GM19395 (cell line): Measurements from ENCODE around the gene LTK.

Source experiments
- ATAC-seq: cut with Tn5 transposase; IDR thresholded peaks from one replicate; pipeline ENCODE4 v1.9.1; 2021; ENCODE audit warnings: mild to moderate bottlenecking, moderate library complexity; ENCODE audit not compliant: unreplicated experiment

The LTK gene

DNA sequence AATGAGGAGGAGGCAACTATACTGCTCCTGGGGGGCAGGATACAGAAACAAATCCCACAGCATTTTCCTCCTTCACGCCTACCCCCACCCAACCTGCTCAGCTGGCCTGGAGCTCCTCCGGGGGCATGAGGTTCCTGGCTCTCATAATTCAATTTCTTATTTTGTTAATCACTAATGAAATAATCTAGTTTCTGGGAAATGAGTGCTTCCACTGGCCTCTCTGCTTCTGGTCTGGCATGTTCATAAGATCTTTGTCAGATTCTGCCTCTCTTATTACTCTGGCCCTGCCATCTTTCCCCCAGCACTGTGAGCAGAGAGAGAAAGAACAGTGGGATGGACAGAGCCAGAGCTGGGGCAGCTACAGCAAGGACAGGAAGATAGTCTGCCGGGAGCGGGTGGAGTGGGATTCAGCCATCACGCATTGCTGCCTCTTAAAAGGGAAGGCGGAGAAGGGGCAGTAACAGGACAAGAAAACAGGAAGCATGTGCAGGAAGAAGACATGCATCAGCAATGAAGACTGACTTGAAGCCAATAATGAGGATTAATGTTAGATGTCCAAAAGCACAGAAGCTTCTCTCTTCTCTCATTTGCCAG, 16.8 kb upstream of the LTK start:
- no peak for ATAC-seq

DNA sequence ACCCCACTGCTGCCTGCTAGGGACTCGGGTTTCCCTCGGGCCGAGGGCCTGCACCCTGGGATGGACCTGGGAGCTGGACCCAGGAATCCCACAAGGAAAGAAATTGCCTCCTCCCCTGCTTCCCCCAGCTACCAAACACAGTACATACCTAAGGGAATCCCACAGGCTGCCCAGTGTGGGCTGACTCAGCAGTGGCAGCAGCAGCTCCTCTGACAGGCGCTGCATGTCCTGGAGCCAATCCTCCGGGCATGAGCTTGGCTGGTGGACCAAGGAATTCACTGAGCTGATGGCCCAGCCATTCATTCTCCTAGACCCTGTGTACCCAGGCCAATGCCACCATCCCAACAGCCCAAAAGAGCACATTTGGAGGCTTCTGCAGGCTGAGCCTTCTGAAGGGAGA, 9.5 kb upstream of the LTK start:
- ATAC-seq: no peak

DNA sequence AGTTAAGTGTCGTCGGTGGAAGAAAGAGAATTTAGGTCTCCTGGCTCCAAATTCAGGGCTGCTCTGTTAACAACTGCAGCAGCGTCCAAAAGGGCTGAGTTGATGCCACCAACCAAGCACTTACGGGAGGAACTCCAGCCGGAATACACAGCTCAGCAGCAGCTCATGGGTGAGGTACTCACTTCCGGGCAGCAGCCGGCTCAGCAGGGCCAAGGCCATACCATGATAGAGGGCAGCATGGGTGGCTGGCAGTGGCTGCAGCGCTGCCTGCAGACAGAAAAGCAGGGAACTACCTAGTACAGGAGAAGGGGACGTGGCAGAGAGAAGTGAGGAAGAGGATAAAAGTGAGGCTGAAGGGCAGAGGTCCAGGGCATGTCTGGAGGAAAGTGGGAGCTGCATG, 8.0 kb upstream of the LTK start:
- ATAC-seq: no peak

DNA sequence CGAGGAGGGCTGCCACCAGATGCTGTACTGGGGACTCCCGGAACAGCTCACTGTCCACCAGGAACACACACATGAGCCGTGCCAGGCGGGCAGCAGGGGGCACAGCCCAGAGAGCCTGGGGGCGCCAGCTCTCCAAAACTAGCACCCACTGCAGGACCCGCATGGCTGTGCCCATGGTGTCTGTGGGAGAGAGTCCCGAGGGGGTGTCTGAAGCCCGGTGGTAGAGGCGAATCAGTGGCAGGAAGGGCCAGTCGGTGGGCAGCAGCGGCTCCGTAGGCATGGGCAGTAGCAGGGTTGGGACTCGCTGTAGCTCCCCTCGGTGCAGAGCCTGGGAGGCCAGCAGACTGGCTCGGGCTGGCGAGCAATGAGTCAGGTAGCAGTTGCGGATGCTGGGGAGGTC, 7.0 kb upstream of the LTK start:
- ATAC-seq: no peak

DNA sequence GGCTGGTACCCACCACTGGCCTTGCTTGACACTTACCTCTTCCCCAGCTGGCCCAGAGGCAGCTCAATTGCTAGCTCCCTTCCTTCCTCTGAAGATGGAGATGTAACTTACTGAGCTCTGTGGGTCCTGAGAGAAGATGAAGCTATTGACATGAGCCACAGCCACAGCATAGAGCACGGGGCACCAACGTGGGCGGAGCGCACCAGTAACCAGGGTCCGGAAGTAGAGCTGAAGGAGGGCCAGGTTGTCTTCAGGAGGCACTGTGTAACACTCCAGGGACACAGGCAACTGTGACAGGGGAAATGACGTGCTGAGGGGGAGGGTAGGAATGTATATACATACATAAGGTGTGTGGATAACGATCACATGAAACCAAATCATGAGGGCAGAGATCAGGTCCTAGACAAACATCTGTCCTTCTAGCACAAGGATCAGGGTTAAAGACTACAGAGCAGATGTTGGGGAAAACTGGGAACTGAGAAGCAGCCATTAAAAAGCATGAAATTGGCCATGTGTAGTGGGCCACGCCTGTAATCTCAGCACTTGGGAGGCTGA, 4.3 kb upstream of the LTK start:
- ATAC-seq: no peak

DNA sequence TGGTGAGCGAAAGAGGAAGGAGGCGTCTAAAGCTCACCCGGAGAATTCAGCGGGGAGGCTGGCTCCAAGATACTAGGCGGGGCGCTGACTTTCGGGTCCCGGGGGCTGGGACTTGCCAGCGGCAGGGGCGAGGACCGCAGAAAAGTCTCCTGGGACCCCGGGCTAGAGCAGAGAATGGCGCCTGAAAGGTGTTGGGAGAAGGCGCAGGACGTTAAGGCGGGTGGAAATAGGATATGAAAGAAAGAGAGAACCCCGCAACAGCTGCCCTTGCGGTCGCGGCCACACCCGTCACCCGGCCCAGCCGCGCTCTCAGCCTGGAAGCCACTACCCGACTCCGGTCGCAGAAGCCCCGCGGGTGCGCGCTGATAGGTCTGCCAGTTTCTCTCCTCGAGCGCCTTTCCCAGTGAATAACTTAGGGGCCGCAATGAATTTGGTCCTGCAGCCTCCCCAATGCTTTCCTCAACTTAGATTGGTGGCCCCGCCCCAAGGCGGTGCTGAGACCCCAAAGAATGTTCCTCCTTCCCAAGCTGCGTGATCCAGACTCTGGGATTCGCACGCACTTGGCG, 604 bp downstream of the LTK start:
- ATAC-seq: no peak

DNA sequence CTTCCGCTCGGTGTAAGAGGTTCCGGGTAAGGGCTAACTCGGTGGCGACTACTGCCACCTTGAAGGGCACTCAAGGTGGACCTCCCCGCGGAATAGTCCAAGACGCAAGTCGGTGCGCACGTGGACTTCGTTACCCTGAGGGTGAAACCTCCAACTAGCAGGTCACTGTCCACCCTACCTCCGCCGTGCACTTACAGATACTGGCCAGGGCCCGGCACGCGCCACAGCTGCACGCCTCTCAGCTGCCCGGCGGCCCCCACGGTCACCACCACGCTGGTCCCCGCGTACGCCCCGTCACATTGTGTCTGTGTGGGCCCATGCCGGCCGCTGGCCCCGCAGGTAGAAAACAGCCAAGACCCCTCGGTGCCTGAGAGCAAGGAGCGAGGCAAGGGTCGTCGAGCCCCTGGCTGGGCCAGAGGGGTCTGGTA, 1.1 kb downstream of the LTK start:
- no peak for ATAC-seq

DNA sequence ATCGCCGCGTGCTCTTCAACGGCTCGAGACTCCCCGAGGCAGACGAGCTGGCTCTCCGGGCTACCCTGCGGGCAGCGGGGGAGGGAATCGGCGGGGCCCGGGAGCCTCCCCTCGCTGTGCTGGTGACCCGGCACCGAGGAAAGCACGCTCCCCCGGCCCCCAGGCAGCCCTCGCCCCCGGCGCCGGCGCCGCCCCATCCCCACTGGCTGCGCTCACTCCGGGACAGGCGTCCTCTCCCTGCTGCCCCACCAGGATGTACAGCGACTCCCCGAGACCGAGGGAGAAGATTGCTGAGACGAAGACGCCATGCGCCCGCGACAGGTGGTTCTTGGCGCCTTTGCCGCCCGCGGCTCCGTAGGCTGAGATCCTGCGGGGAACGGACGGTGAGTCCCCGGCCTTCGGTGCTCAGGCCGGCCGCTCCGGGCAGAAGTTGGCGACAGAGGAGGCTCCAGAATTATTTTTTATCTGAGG, 1.7 kb downstream of the LTK start:
- no peak for ATAC-seq

DNA sequence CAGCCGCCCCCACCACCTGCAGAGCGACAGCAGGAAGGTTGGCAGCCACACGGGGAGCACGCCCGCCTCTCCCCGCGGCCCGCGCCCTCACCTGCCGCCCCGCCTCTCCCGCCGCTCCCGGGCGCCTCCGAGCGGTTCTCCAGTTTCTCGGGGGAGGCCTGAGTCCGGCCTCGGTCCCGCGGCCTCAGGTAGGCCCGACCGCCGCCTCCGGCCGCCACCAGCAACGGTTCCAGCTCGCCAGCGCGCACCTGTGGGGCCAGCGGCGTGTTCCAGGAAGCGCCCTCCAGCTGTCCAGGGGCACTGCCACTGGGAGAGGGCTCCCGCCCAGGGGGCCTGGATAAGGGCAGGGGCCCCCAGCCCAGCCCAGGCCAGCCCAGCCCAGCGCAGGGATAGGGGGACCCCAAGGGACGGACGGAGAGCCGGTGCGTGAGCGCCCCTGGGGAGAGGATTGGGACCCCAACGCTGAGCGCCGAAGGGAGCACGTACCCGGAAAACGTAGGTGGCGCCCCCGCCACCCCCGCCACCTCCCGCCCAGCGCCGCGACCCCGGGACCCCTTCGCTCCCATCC, 2.2 kb downstream of the LTK start:
- ATAC-seq: no peak

DNA sequence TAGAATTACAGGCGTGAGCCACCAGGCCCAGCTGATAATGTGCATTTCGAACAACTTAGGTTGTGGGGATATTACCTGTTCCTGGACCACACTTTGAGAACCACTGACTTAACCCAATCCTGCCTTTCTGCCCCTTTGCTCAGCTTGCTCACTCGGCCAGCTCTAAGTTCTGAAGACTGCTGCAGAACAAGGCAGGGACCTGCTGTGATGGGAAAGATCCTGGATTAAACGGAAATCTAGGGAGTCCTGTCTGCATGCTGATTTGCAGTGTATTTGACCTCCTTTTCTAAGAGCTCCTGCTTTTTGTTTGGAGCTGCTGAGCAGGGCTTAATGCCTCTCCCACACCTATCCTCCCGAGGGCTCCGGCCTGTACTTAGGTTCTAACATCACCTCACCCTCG, 2.9 kb downstream of the LTK start:
- no peak for ATAC-seq

DNA sequence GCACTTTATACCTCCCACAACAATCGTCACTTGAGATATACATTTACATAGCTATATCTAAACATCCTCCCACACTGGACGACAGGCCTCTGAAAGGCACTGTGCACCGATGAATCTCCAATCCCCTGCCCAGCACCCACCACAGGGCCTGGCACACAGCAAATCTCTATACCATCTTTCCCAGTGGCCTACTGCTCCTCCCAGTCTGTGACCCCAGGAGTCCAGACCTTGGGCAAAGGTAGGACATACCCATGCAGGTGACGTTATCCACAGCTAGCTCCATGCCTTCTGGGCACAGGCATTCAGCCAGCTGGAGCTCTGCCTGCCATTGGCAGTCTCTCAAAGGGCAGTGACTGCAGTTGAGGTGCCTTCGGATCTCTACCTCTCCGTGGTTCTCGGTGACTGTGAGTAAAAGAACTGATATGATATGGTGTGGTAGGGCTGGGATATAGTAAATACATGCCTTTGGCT, 5.8 kb downstream of the LTK start:
- ATAC-seq: no peak

DNA sequence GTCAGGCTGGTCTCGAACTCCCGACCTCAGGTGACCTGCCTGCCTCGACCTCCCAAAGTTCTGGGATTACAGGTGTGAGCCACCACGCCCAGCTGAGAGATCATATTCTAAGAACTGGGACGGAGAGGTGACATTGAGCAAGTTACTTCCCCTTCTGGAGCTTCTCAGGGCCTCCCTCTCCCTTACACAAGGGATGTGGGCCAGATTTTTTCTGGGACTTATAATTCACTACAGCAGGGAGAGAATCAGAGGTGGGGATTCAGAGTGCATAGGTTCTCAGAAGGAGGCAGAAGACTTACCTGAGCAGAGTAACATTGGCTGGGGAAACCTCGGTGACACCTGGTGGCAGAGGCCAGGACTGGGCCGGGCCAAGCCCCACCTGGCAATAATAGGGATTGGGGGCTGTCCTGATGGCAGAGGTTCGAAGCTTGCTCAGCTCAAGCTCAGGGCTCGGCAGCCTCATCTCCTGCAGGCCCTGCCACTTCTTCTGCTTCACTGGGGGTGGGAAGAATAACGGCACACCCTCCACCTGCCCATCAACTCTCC, 6.8 kb downstream of the LTK start:
- ATAC-seq: no peak

DNA sequence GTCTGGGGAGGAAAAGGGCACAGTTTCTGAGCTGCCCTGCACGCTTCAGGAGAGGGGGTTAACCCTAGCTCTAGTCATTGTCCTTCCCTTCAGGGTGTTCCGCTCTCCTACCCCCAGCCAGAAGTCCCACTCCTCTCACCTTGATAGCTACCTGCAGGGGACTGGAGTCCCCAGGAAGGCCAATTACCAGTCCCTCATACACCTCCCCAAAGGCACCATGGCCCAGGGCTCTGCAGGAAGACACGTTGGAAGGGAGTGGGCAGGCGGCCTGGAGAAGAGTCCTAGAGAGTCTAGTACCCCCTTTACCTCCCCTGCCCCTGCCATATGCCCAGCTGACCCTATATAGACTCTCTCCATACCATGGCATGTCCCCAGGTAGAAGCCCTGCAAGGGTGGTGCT, 7.9 kb downstream of the LTK start:
- ATAC-seq: no peak

DNA sequence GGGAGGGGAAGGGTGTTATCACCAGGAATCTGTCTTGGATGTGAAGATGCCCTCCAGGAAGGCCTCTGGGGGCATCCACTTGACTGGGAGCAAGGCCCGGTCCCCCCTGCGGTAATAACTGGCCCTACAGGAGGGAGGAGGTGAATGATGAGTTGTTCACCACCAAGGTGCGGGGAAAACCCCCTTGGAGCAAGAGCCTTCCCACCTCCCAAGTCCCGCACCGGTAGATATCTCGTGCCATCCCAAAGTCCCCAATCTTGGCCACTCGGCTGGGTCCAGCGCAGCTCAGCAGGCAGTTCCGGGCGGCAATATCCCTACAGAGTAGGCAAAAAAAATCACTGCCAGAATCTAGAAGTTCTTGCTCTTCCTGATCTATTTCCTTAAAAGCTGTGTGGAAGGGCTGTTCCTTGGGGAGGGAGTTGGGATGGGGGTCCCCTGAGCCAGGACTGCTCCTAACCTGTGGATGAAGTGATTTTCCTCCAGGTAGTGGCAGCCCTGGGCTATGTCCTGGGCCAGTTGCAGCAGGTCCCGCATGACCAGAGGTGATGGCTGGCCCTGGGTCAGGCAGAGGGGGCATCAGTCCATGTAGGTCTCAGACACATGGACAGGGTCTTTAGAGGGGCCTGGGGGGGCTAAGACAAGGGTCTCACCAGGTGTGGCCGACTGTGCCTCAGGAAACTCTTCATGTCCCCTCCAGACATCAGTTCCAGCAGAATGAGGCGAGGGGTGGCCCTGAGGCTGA, 8.7 kb downstream of the LTK start:
- ATAC-seq: no peak

DNA sequence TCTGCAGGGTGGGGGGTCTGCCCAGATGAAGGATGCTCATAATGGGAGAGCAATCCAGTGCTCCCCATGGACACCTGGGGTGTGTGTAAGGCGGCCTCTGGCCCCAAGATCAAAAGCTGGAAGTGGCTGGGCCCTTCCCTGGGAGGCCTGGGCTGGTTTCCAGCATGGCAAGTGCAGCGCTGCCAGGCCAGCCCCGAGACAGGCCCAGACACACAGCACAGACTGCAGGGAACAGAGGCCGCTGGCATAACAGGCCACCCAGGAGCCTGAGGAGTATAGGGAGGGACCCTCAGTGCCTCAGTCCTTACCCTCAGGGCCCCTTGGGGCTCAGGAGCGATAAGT, 10.0 kb downstream of the LTK start:
- ATAC-seq: no peak

DNA sequence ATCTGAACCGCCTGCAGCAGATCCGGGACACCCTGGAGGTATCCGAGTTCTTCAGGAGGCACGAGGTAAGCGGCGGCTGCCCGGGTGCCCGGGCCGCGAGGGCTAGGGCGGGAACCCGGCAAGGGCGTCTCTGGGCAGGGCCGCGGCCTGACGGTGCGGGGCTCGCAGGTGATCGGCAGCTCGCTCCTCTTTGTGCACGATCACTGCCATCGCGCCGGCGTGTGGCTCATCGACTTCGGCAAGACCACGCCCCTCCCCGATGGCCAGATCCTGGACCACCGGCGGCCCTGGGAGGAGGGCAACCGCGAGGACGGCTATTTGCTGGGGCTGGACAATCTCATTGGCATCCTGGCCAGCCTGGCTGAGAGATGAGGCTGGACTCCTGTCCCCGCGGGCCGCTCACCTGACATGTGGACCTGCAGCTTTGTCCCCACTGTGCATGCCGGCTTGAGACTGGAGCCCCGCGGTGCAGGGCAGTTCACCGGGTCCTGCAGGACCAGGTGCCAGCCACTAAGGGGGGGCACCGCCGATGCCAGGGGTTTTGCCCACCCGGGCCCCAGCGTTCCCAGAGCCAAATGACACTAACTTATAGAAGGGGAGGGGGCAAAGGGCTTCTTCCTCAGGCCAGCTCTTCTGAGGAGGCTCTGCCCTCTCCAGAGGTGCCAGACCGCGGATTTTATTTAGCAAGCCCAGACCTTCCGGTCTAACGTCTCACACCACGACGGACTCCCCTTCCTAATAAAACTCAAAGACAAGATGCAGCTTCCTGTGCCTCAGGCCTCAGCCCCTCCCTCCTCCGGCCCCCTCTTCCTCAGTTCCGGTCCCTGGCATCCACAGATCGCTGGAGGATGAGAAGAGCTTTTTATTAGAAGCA, 10.6 kb downstream of the LTK start:
- ATAC-seq: no peak

DNA sequence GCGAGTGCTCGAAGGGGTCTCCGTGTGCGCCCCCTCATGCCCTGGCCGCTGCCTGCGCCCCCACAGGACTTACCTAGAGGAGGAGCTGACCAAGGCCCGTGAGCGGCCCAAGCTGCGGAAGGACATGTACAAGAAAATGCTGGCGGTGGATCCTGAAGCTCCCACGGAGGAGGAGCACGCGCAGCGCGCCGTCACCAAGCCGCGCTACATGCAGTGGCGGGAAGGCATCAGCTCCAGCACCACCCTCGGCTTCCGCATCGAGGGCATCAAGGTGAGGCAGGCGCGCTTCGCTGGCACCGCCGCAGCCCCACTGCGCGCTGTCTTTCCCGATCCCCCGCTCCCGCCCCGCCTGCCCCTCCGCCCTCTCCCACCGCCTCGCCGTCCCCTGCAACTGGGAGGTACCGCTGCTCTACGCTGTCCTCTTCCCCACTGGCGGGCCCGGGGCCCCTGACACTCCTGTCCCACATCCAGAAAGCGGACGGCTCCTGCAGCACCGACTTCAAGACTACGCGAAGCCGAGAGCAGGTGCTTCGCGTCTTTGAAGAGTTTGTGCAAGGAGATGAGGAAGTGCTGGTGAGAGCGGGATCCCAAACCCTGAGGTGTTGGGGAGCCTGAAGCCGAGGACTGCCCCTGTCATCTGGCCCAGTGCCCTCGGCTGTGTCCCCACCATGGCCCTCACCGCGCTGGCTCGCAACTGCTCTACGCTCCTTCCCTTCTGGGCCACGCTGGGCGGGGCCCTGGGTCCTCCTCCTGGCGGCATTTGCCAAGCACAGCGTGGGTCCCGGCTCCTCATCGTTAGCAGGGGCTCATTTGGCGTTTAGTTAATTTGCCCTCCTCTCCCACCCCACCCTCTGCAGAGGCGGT, 11.5 kb downstream of the LTK start:
- no peak for ATAC-seq

DNA sequence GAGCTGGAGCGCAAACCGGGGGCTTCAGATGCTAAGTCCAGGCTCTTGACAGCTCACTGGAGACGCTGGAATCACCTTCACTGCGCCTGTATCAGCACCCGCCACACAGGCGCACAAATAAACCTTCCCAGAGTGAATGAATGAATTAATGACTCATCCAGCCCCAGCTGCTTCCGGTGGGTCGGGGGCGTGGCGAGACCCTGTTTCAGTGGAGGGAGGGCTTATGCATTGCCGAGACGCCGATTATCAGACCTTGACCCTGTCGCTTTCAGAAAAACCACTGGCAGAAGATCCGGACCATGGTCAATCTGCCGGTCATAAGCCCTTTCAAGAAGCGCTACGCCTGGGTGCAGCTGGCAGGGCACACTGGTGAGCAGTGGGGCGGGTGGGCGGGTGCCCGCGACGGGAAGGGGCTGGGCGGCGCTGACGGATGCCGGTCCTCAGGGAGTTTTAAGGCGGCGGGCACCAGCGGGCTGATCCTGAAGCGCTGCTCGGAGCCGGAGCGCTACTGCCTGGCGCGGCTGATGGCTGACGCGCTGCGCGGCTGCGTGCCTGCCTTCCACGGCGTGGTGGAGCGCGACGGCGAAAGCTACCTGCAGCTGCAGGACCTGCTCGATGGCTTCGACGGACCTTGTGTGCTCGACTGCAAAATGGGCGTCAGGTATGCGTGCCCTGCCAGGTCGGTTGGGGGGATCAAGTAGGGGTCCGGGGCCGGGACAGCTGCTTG, 12.3 kb downstream of the LTK start:
- ATAC-seq: no peak
